ENCODE data around the gene SMARCD3. TPM values are rescaled to one million over a fixed set of nuclear protein-coding genes. Genes with fewer than 3 reads are reported as not detected.

Gene SMARCD3
- total RNA-seq, 1 experiment from 2014 or later, result 9.5 TPM

DNA sequence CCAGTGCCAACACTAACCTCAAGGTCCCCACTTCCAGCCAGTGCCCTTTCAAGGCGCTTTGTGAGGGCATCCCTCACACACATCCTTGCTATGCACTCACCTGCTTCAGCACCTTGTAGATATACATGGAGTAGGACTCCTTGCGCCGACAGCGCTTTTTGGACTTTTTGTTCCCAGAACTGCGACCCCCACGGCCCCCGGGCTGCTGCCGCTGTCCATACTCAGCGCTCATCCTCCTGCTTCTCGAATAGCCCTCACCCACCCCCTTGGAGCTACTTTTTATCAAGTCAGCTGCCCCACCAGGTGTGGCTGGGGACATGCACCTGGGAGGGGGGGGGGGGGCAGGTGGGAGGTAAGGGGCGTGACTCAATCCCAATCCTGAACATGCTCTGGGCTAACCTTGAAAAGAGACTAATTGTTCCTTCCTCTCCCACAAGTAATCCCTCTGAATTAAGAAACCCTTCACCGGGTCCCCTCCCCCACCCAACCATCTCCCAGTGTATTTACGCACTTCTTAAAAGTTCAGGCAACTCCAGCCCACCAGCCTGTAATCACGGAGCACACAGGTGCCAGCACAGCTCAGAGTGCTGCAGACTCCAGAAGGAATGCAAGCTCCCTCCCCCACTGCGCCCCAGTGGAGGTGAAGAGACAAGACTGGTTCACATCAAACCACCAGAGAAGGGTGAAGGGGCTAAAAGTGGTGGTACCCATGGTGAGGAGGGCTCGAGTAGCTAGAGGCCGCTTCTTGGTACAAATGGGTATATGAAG, 38.2 kb downstream of the SMARCD3 start, which contains the start of gene H2BK1:
H2BK1 (minus strand) TSS at position 402 of the 768 bp plus-strand sequence; CDS start at position 232, 170 bp downstream.
- DNase-seq (ENCODE audit: low read depth), result no peak

DNA sequence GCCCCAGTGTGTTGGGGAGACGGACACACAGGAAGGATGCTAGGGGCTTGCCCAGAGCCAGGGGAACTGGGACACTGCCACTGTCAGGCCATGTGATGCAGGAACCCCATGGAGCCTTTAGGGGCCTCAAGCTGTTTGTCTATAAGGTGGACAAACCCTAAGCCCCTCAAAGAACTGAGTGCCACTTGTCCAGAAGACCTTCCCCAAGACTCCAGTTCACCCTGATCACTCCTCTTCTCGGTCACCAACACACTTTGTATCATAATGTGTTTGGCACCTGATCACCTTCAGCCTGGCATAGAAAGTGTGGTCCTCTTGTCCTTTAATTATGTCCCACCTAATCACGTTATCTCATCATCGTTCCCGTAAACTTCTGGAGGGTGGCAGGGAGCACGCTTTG, 38.9 kb downstream of the SMARCD3 start:
- no peak for DNase-seq (ENCODE audit: low read depth)

DNA sequence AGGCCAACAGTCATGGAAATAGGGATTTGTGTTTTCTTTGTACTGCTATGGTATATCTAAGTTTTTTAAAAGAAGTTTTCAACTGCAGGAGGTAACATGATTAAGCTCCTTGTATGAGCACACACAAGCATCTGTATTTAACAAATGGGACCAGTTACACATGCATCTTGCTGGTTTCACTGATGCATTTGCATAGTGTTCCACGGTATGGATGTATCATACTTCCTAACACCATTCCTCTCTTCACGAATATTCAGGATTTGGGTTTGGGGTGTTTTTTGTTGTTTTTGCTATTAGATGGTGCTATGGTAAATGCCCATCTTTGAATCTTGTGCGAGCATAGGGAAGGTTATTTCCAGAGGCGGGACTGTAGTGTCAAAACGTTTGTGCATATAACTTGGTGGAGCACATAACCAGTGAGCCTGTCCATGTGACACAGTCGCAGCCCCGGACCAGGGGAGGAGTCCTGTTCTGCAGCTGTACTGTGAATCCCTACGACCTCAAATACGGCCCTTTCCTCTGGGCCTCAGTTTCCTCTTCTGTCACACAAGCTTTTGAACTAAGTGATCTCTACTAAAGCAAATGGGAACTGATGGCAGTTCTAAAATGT, 40.1 kb downstream of the SMARCD3 start:
- no peak for DNase-seq (ENCODE audit: low read depth)

DNA sequence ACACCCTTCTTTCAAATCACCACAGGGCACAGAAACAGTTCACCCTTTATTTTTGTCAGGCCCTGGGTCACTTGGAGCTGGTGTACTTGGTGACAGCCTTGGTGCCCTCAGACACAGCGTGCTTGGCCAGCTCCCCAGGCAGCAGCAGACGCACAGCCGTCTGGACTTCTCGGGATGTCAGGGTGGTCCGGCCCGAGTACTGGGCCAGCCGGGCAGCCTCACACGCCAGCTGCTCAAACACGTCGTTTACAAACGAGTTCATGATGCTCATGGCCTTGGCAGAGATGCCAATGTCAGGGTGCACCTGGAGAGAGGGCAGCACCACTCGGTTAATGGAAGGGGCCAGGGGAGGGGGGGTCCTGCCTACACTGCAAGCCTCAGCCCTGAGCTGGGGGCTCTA, 40.7 kb downstream of the SMARCD3 start:
- DNase-seq (ENCODE audit: low read depth), result no peak

DNA sequence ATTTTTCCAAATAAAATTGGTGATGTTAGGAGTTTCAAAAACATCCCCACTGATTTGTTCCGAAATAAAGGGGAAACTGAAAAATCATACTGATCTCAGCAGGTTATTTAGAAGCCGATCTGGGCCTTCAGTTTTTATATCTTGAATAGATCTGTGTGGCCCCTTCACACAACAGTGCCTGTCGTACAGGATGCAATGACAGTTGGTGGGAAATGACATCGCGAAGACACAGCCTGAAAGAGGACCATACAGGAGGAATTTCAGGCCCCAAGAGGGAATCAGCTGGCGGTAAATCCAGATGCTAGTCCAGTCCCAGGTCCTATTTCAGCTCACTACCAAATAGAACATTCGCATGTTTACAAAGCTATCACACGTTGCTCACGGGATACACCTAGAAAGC, 41.2 kb downstream of the SMARCD3 start:
- DNase-seq (ENCODE audit: low read depth), result no peak

DNA sequence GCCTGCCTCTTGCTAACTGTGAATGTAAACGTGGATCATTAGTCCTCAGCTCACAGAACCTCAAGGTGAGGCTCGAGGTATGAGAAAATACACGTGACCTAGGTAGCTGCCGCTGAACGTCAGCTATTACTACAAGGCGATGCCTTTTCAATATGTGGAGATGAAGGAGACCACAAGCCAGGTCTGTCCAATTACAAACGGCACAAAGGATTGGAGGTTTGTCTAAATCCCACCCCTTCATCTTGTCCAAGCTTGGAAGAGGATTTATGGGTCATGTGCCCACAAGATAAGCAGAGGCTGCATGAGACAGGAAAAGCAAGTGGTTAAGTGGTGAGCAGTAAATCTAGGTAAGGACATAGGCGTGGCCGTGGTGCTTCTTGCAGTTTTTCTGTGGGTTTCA, 41.6 kb downstream of the SMARCD3 start:
- DNase-seq (ENCODE audit: low read depth), result peak; percentile 7

DNA sequence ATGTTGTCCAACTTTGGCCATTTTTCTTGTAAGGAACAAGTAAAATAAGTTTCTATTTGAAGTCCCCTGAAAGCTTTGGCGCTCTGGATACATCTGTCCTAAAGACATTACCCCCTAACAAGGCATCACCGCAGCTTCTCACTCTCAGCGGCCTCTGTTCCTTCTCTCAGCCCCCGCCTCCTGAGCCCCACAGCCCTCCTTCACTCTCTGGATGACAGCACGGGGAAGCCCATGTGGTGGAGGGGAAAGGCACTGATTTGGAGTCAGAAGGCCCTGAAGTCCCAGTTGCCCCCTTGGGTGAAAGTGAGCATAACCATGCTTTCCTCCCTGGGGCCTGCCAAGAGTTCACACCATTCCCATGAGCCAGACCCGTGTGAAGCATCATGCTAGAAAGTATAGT, 42.8 kb downstream of the SMARCD3 start:
- no peak for DNase-seq (ENCODE audit: low read depth)

DNA sequence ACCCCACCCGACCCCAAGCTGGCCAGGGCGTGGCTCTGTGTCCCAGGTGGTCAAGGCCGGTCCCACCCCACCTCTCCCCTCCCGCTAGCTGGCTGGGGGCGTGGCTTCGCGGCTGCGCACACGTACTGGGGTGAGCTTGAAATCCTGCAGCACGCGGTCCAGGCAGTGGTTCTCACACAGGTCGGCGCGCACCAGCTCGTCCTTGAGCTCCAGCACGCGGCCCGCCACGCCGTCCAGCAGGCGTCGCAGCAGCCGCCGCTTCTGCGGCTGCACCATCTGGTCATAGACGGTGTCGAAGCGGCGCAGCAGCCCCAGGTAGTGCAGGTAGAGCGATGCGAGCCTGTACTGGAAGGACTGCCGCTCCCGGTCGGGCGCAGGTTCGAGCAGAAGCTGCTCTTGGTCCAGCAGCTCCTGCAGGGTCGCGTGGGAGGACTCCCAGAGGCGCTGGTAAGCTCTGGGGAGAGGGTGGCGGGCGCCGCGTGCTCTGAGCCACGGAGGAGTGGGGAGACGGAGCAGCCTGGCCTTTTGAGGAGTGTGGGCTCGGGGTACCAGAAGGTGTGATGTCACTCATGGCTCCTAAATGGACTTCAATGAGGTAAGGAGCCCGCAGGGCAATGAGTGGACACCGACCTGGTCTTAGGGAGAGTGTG, 44.0 kb downstream of the SMARCD3 start:
- DNase-seq (ENCODE audit: low read depth), result no peak

DNA sequence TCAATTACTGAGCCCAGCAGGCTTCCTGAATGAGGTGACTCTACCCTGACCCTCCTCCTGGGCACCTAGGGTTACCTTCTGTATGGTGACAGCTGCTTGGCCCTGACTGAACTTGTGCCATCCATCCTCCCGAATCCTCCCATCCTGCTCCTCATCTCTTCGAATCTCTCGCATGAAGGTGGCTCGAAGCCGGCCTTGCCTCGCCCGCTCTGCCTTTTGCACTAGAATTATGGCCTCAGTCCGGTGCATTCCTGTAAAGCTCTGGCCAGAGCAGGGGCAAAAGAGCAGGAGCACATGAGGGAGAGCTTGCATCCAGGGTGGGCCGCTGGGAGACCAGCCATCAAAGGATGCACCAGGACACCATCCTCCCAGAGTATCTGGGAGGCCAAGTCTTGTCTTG, 45.7 kb downstream of the SMARCD3 start:
- no peak for DNase-seq (ENCODE audit: low read depth)

DNA sequence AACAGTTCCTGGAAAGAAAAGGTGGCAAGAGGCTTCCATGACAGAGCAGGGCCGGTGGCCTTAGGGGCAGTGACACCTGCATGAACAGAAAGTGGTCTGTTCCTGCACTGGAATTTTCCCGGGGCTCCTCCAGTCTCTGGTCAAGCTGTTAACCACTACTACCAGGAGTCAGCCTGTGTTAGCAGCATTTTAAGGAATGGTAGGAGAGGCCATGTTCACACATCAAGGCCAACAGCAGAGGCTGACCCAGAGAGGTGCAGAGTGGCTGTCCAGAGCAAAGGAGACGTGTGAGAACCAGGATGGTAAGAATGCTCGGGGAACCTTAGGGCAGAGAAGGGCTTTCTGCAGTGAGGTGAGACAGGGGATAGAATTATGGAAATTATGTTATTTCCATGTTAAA, 46.7 kb downstream of the SMARCD3 start:
- DNase-seq (ENCODE audit: low read depth), result no peak

DNA sequence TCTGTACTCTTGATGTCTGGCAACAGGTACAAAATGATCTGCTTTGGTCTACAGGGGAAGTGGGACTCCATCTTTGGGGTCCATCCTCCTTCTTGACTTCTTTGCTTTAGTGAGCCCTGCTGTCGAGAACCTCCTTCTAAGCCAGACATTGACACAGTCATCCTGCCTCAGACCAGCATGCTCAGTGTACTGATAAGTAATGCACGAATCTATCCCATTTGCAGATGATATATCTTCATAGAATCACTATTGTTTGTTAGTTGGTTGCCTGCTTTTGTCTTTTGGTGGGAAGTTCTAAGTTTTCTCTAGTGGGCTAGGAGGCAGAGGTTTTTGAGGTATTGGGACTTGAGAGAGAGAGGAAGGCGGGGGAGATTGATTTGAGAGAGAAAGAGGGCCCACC, 47.1 kb downstream of the SMARCD3 start:
- DNase-seq (ENCODE audit: low read depth), result no peak

DNA sequence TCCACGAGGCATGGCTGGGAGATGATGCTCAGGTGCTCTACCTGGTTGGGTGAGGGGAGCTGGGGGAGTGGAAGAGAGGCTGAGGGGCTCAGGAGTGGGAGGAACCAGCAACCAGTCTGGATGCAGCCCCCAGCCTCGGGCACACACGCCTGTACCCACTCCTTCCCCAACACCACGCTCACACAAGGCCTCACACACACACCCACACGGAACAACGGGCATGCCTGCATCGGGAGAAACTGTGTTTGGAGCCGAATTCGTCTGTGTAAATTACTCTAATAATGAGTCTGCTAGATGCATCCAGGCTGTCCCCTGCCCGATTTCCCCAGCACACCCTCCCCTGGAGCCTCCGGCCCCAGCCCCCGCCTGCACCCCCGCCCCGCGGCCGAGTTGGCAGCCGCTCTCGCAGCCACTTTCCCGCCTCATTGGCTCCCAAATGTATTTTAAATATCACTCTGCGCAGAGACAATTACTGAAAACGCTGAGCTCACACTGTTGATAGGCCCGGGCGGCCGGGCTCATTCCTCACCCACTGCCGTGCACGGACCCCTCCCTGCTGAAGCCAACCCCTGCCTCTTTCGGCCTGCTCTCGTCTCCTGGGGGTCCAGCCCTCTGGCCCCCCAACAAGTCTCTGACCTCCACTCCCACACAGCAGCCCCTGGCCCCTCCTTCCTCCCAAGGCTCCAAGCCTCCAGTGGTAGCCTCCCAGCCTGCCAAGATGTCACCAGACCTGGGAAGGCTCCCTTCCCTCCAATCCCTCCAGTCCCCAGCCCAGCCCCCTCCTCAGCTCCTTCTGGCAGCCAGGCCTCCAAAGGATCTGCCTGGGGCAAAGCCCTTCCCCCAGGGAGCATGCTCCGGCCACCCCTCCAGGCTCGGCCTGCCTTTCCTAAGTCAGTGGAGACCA, 49.3 kb downstream of the SMARCD3 start:
- DNase-seq (ENCODE audit: low read depth), result no peak

DNA sequence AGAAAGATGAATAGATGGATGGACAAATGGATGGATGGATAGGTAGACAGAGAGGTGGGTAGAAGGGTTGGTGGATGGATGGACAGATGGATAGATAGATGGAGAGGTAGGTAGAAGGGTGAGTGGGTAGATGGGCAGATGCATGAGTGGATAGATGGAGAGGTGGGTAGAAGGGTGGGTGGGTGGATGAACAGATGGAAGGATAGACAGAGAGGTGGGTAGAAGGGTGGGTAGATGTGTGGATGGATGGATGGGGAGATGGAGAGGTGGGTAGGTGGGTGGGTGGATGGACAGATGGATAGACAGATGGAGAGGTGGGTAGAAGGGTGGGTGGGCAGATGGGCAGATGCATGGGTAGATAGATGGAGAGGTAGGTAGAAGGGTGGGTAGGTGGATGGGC, 50.6 kb downstream of the SMARCD3 start:
- DNase-seq (ENCODE audit: low read depth), result no peak

DNA sequence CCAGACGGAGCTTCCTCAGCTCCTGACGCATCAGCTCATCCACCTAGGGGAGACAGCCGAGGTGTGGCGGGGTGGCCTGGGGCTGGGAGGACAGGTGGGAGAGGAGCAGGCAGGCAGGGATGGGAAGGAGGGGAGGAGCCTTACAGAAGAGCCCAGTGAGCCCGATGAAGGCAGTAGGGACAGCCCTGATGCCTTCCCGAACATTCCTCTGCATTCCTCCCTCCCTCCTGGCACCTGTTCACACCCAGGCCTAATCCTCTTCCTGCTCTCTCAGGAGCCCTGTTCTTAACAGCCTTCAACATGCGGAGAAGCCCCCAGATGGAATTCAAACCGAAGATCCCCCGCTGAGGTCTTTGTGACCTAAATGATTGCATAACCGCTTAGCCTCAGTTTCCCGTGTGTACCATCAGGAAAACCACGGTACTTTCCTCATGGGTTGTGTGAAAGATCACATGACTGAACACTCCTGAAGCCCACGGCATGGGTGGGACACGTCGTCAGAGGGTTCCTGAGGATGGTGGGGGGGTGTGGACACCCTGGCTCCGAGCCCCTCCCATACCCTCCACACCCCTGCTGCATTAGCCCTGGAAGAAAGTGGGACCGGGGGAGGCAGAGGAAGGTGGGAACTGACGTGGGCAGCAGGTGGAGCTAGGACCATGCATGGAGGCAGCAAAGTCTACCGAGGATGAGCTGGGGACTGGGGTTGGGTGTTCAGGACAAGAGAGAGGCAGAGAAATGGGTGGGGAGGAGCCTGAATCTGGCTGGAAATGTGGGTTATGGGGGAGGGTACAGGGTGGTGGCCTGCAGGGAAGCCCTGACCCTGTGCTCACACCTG, 52.7 kb downstream of the SMARCD3 start:
- DNase-seq (ENCODE audit: low read depth), result no peak

DNA sequence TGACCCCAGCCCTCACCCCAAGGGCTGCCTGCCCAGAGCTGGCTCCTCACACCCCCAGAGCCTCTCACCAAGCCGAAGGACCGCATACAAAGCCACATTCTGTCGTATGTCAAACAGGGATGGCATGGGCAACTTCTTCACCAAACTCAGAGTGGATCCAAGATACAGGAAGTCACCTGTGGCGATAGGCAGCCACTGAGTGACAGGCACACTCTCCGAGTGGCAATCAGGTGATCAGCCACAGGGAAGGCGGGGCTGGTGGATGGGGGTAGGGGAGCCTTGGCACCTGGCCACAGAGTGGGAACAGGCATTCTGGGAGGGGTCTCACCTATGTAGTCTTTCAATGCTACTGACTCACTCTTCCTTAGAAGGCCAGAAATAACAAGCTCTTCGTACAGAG, 54.3 kb downstream of the SMARCD3 start:
- DNase-seq (ENCODE audit: low read depth), result no peak

DNA sequence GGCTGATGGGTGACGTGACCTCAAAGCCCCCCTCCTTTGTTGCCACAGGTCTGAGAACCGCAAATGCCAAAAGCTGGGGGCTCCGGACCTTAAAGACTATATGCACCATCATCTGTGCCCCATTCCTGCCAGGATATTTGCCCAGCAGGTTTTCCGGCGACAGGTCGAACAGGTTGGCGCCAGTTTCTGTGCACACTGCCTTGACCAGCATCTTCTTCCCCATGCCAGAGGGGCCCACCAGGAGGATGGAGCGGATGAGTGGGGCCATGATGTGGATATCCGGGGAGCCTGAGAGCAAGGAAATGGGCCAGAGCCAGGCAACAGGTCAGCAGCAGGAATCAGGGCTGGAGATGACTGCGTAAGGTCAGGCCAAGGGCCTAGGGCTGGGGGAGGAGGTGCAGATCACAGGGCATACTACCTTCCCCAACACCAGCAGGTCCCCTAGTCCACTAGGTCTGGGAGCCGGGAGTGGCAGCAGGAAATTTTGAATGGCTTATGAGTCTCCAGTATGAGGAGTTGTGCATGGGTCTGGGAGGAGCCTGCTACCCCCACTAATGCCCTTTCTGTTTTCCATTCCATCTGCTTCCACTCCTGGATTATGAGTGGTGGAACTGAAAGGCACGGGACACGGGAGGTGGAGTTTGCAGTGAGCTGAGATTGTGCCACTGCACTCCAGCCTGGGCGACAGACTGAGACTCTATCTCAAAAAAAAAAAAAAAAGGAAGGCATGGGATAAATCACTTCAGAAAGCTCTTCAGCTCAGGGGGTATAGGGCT, 55.1 kb downstream of the SMARCD3 start:
- no peak for DNase-seq (ENCODE audit: low read depth)

DNA sequence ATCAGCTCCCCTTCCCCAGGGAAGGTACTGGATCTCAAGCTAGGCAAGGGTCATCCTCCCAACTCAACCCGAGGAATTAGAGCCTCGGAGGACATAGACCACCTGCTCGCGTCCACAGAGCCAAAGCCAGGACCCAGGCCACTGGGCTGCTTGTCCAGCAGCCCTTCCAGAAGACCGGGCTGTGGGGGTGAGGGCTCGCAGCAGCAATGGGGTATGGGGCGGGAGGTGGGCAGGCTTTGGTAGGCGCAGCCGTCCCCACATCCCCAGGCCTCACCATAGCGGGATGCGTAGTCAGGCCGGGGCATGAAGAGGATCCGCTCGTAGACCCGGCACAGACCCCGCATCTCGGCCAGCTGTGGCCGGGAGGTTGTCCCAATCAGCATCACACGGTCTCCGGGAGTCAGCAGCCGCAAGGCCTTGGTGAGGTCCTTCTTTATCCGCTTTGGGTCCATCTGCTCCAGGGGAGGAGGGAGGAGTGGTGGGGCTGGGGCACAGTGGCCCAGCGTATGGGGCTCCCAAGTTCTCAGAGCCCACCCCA, 56.4 kb downstream of the SMARCD3 start:
- no peak for DNase-seq (ENCODE audit: low read depth)

DNA sequence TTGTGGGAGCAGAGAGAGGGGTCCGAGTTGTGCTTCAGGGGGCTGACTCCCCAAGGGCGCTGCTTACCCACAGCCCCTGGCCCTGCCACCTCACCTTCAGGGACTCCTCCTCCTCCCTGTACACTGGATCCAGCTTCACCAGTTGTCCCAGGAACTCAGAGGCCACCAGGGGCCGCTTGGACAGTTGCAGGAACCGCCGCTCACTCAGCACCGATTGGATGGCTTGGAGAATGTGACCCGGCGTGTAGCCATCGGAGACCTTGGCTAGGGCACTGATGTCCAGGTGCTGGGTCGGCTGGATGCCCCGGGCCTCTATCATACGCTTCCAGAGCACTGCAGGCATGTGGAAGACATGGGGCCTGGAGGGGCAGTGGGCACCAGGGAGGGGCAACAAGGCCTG, 57.0 kb downstream of the SMARCD3 start:
- no peak for DNase-seq (ENCODE audit: low read depth)

DNA sequence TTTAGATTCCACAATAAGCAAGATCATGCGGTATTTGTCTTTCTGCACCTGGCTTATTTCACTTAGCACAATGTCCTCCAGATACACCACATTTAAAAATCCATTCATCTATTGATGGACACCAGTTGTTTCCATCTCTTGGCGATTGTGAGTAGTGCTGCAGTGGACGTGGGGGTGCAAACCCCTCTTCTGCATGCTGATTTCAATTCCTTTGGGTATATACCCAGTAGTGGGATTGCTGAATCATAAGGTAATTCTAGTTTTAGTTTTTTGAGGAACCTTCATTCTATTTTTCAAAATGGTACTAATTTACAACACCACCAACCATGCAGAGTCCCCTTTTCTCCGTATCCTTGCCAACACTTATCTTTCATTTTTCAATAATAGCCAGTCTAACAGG, 59.5 kb downstream of the SMARCD3 start:
- no peak for DNase-seq (ENCODE audit: low read depth)
